ENCODE data around the gene HTR6.

Gene HTR6

GRCh38 chr1:19639999-19640362, 24.7 kb upstream of the HTR6 start:
- DNase-seq = no peak

GRCh38 chr1:19640363-19641316, 24.0 kb upstream of the HTR6 start:
- DNase-seq = peak; percentile 69

- DNase-seq = no peak
Observed at GRCh38 chr1:19643121-19643520, 21.6 kb upstream of the HTR6 start.

- peak; percentile 82 for DNase-seq
Observed at GRCh38 chr1:19643602-19644394, 20.9 kb upstream of the HTR6 start, which contains the start of gene NBL1. TSS of gene NBL1 (plus strand) at chr1:19644311. CDS start at chr1:19655031, 10,720 bp downstream.

- no peak for DNase-seq
Observed at GRCh38 chr1:19644395-19644680, 20.3 kb upstream of the HTR6 start.

- DNase-seq = peak; percentile 50
Observed at GRCh38 chr1:19644681-19645410, 19.8 kb upstream of the HTR6 start.

- peak; percentile 51 for DNase-seq
Observed at GRCh38 chr1:19645411-19646251, 19.0 kb upstream of the HTR6 start.

- no peak for DNase-seq
Observed at GRCh38 chr1:19646377-19647319, 18.0 kb upstream of the HTR6 start.

GRCh38 chr1:19647643-19648042, 17.0 kb upstream of the HTR6 start:
- DNase-seq = no peak

GRCh38 chr1:19648239-19648638, 16.4 kb upstream of the HTR6 start:
- no peak for DNase-seq

GRCh38 chr1:19648689-19649088, 16.0 kb upstream of the HTR6 start:
- no peak for DNase-seq

GRCh38 chr1:19650416-19651140, 14.1 kb upstream of the HTR6 start:
- DNase-seq = no peak

- peak; percentile 81 for DNase-seq
Observed at GRCh38 chr1:19651141-19651737, 13.4 kb upstream of the HTR6 start.

GRCh38 chr1:19654386-19654785, 10.3 kb upstream of the HTR6 start:
- DNase-seq = no peak

- DNase-seq = no peak
Observed at GRCh38 chr1:19654886-19655717, 9.6 kb upstream of the HTR6 start.

- DNase-seq = no peak
Observed at GRCh38 chr1:19655718-19656080, 9.0 kb upstream of the HTR6 start.

GRCh38 chr1:19656134-19656779, 8.4 kb upstream of the HTR6 start:
- no peak for DNase-seq

- DNase-seq = no peak
Observed at GRCh38 chr1:19656780-19657466, 7.8 kb upstream of the HTR6 start.

Data from right hindlimb (tissue), 1 donor.